ENCODE measurements around the gene FLCN.

Gene FLCN

GRCh38 chr17:17254036-17254435 lies 17.1 kb upstream of the FLCN start:
- TF ChIP-seq CTCF (IDR thresholded peaks at IDR 0.05; ENCODE audit: low read depth, low read length) (no peak), POLR2A (IDR thresholded peaks at IDR 0.05; ENCODE audit: extremely low read depth, insufficient read length) (no peak), MAX (IDR thresholded peaks at IDR 0.05; ENCODE audit: low read depth, low read length) (no peak), MYC (IDR thresholded peaks at IDR 0.05; ENCODE audit: low read depth, low read length) (no peak)
- H3K4me3 ChIP-seq (ENCODE audit: low read depth, low read length), result no peak overlapping the region
- DNase-seq (ENCODE audit: low read depth), result no peak

GRCh38 chr17:17253406-17253805 lies 16.4 kb upstream of the FLCN start:
- TF ChIP-seq MYC (IDR thresholded peaks at IDR 0.05; ENCODE audit: low read depth, low read length) (no peak), MAX (IDR thresholded peaks at IDR 0.05; ENCODE audit: low read depth, low read length) (no peak), POLR2A (IDR thresholded peaks at IDR 0.05; ENCODE audit: extremely low read depth, insufficient read length) (no peak), CTCF (IDR thresholded peaks at IDR 0.05; ENCODE audit: low read depth, low read length) (no peak)
- H3K4me3 ChIP-seq (ENCODE audit: low read depth, low read length), result no peak overlapping the region
- no peak for DNase-seq (ENCODE audit: low read depth)

GRCh38 chr17:17252149-17252661 lies 15.2 kb upstream of the FLCN start:
- no peak overlapping the region for H3K4me3 ChIP-seq (ENCODE audit: low read depth, low read length)
- DNase-seq (ENCODE audit: low read depth), result no peak
- TF ChIP-seq CTCF (IDR thresholded peaks at IDR 0.05; ENCODE audit: low read depth, low read length) (no peak), MAX (IDR thresholded peaks at IDR 0.05; ENCODE audit: low read depth, low read length) (no peak), MYC (IDR thresholded peaks at IDR 0.05; ENCODE audit: low read depth, low read length) (no peak), POLR2A (IDR thresholded peaks at IDR 0.05; ENCODE audit: extremely low read depth, insufficient read length) (no peak)

- TF ChIP-seq MYC (IDR thresholded peaks at IDR 0.05; ENCODE audit: low read depth, low read length) (no peak), POLR2A (IDR thresholded peaks at IDR 0.05; ENCODE audit: extremely low read depth, insufficient read length) (no peak), MAX (IDR thresholded peaks at IDR 0.05; ENCODE audit: low read depth, low read length) (no peak), CTCF (IDR thresholded peaks at IDR 0.05; ENCODE audit: low read depth, low read length) (no peak)
- DNase-seq (ENCODE audit: low read depth), result no peak
- H3K4me3 ChIP-seq (ENCODE audit: low read depth, low read length), result no peak overlapping the region
These were observed 9.9 kb upstream of the FLCN start for GRCh38 chr17:17246879-17247278.

- H3K4me3 ChIP-seq (ENCODE audit: low read depth, low read length), result no peak overlapping the region
- DNase-seq (ENCODE audit: low read depth), result no peak
- TF ChIP-seq CTCF (IDR thresholded peaks at IDR 0.05; ENCODE audit: low read depth, low read length) (no peak), MYC (IDR thresholded peaks at IDR 0.05; ENCODE audit: low read depth, low read length) (no peak), POLR2A (IDR thresholded peaks at IDR 0.05; ENCODE audit: extremely low read depth, insufficient read length) (no peak), MAX (IDR thresholded peaks at IDR 0.05; ENCODE audit: low read depth, low read length) (no peak)
These were observed 6.2 kb upstream of the FLCN start for GRCh38 chr17:17243163-17243562.

All from NB4 (cell line).